GM23248 (cell line): Measurements from ENCODE around the gene PIGP.

Experiments
- EZH2 ChIP-seq: fragments of 200-600 bp; sonication (generic); IDR thresholded peaks from 2 replicates; pipeline ENCODE4 v1.6.1; 2018; ENCODE audit warnings: antibody characterized with exemption, mild to moderate bottlenecking; ENCODE audit not compliant: insufficient read depth, poor library complexity, severe bottlenecking
- EZH2phosphoT487 ChIP-seq: fragments of 200-600 bp; sonication (generic); IDR thresholded peaks from 2 replicates; pipeline ENCODE4 v1.6.1; 2018; ENCODE audit warnings: antibody characterized with exemption, moderate library complexity, mild to moderate bottlenecking, low read depth; ENCODE audit not compliant: insufficient read depth

DNA sequence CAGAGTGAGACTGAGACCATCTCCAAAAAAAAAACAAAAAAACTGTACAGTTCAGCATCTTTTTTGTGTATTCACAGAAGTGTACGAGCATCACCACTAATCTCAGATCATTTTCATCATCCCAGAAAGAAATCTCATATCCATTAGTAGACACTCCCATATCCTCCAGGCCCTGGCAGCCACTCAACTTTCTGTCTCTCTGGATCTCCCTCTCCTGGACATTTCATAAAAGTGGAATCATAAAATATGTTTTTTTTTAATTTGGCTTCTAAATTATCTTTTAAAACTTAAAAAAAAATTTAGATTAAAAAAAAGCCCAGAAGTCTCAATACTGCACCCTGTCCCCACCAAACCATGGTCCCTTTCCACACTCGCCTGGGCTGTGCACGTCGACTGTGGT is 44.3 kb downstream of the PIGP start:
- TF ChIP-seq EZH2 (no peak), EZH2phosphoT487 (no peak)
